IMR-90 (cell line): ENCODE data around the gene LARP1.

ENCODE experiments used
- FOS ChIP-seq: fragments of 150-350 bp; IDR thresholded peaks from 2 replicates; pipeline ENCODE4 v1.6.1; 2016; ENCODE audit warnings: low read depth, low read length
- MAZ ChIP-seq: IDR thresholded peaks from 2 replicates; pipeline ENCODE4 v1.6.1; 2012; ENCODE audit warnings: low read depth, mild to moderate bottlenecking, low read length, improper control_type of control experiment, moderate library complexity, borderline replicate concordance
- POLR2A ChIP-seq: IDR thresholded peaks from 2 replicates; pipeline ENCODE4 v1.6.1; 2012; ENCODE audit warnings: mild to moderate bottlenecking, low read depth, low read length
- RAD21 ChIP-seq: IDR thresholded peaks from 2 replicates; pipeline ENCODE4 v1.6.1; 2012; ENCODE audit warnings: low read length, improper control_type of control experiment
- RCOR1 ChIP-seq: IDR thresholded peaks from 2 replicates; pipeline ENCODE4 v1.6.1; 2012; ENCODE audit warnings: mild to moderate bottlenecking, low read length, improper control_type of control experiment; ENCODE audit not compliant: insufficient replicate concordance
- RFX5 ChIP-seq: IDR thresholded peaks from 2 replicates; pipeline ENCODE4 v1.8.0; 2012; ENCODE audit warnings: low read depth, mild to moderate bottlenecking, low read length, moderate library complexity
- TF ChIP-seq, protein P1 (sequence below): conservative IDR thresholded peaks from 2 replicates; pipeline ENCODE4 v1.5.1; 2012; ENCODE audit warnings: mild to moderate bottlenecking, low read depth, low read length, improper control_type of control experiment

DNA sequence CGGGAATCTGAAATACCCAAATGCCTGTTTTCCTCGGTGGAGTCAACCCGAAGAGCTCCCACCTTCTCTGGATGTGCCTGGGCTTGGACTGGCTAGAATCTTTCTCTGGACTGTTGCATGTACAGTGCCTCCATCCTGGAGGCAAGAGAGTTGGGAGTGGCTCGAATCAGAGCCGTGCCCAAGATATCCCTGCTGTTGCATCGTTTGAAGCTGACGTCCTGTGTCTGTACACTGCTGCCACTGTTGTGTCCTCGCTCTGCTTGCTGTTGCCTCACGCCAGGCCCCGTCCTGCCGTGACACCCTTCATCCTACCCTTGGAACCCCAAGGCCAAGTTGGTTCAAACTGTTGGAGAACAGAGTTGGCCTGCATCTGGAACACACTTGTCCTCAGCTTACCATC is 59.8 kb downstream of the LARP1 start:
- TF ChIP-seq POLR2A (no peak), RAD21 (no peak), RCOR1 (no peak), RFX5 (no peak), FOS (no peak), MAZ (no peak)
- TF ChIP-seq, protein P1, sequence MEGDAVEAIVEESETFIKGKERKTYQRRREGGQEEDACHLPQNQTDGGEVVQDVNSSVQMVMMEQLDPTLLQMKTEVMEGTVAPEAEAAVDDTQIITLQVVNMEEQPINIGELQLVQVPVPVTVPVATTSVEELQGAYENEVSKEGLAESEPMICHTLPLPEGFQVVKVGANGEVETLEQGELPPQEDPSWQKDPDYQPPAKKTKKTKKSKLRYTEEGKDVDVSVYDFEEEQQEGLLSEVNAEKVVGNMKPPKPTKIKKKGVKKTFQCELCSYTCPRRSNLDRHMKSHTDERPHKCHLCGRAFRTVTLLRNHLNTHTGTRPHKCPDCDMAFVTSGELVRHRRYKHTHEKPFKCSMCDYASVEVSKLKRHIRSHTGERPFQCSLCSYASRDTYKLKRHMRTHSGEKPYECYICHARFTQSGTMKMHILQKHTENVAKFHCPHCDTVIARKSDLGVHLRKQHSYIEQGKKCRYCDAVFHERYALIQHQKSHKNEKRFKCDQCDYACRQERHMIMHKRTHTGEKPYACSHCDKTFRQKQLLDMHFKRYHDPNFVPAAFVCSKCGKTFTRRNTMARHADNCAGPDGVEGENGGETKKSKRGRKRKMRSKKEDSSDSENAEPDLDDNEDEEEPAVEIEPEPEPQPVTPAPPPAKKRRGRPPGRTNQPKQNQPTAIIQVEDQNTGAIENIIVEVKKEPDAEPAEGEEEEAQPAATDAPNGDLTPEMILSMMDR, result no peak
